Activated T-cell treated with anti-CD3 and anti-CD28 coated beads for 24 hours (primary cell): ENCODE measurements around the gene RASGRP2.

Experiments used
- DNase-seq: peaks from one replicate; pipeline ENCODE4 v3.0.0-alpha.2; 2020; ENCODE audit warnings: low read depth

Gene RASGRP2

GRCh38 chr11:64694821-64695365 is 49.0 kb downstream of the RASGRP2 start:
- DNase-seq = no peak

- no peak for DNase-seq
Observed at GRCh38 chr11:64694026-64694755, 49.8 kb downstream of the RASGRP2 start.

- no peak for DNase-seq
Observed at GRCh38 chr11:64692764-64693331, 51.1 kb downstream of the RASGRP2 start.

GRCh38 chr11:64691543-64691942 is 52.4 kb downstream of the RASGRP2 start:
- DNase-seq = no peak

GRCh38 chr11:64690235-64690634 is 53.7 kb downstream of the RASGRP2 start:
- no peak for DNase-seq

- peak; percentile 85 for DNase-seq
Observed at GRCh38 chr11:64688534-64688982, 55.4 kb downstream of the RASGRP2 start.

GRCh38 chr11:64687643-64688533 is 56.1 kb downstream of the RASGRP2 start:
- DNase-seq = no peak

- DNase-seq = no peak
Observed at GRCh38 chr11:64687204-64687603, 56.7 kb downstream of the RASGRP2 start.

- DNase-seq = no peak
Observed at GRCh38 chr11:64686466-64687170, 57.3 kb downstream of the RASGRP2 start.

GRCh38 chr11:64685536-64685935 is 58.4 kb downstream of the RASGRP2 start:
- no peak for DNase-seq

- DNase-seq = no peak
Observed at GRCh38 chr11:64684357-64684756, 59.6 kb downstream of the RASGRP2 start.

GRCh38 chr11:64681171-64681570 is 62.8 kb downstream of the RASGRP2 start:
- DNase-seq = no peak

GRCh38 chr11:64679846-64680245 is 64.1 kb downstream of the RASGRP2 start:
- no peak for DNase-seq

- DNase-seq = no peak
Observed at GRCh38 chr11:64677441-64678023, 66.4 kb downstream of the RASGRP2 start.
